OCI-LY3 (cell line): ENCODE results near the gene RBFOX1.

Experiments used
- H2AFZ ChIP-seq: fragments of 200-600, 300-600 bp; shearing (Covaris generic); 2 replicates; pipeline ENCODE4 v1.6.0; 2014; ENCODE audit warnings: antibody characterized with exemption, low read depth, low read length
- H3K27ac ChIP-seq: fragments of 200-600, 300-600 bp; sonication (generic); 2 replicates; pipeline ENCODE4 v1.5.1; 2014; ENCODE audit warnings: mild to moderate bottlenecking, low read length, moderate library complexity, mixed read lengths
- H3K27me3 ChIP-seq: fragments of 200-600, 300-600 bp; sonication (generic); 2 replicates; pipeline ENCODE4 v1.6.1; 2014; ENCODE audit warnings: low read depth, low read length, mixed read lengths
- H3K36me3 ChIP-seq: fragments of 200-600, 300-600 bp; sonication (generic); replicated peaks from 2 replicates; pipeline ENCODE3; 2014; ENCODE audit warnings: low read depth, low read length, mixed read lengths
- H3K4me1 ChIP-seq: fragments of 300-600, 200-600 bp; sonication (generic); 2 replicates; pipeline ENCODE4 v1.6.1; 2014; ENCODE audit warnings: low read length, mixed read lengths
- H3K4me2 ChIP-seq: fragments of 200-600, 300-600 bp; sonication (generic); 2 replicates; pipeline ENCODE4 v1.6.1; 2014; ENCODE audit warnings: low read length, mixed read lengths
- H3K4me3 ChIP-seq: fragments of 300-600, 200-600 bp; sonication (generic); 2 replicates; pipeline ENCODE4 v1.5.1; 2014; ENCODE audit warnings: antibody characterized with exemption, mild to moderate bottlenecking, low read length, moderate library complexity
- H3K79me2 ChIP-seq: fragments of 300-600, 200-600 bp; shearing (Covaris generic); 2 replicates; pipeline ENCODE4 v1.6.1; 2014; ENCODE audit warnings: mild to moderate bottlenecking, low read length, mixed read lengths
- H3K9ac ChIP-seq: fragments of 300-600, 200-600 bp; shearing (Covaris generic); 2 replicates; pipeline ENCODE4 v1.6.0; 2014; ENCODE audit warnings: mild to moderate bottlenecking, low read length, moderate library complexity
- H3K9me3 ChIP-seq: fragments of 200-600, 300-600 bp; shearing (Covaris generic); 2 replicates; pipeline ENCODE4 v1.6.1; 2014; ENCODE audit warnings: low read length, mixed read lengths; ENCODE audit not compliant: insufficient read depth
- H4K20me1 ChIP-seq: fragments of 200-600, 300-600 bp; sonication (generic); 2 replicates; pipeline ENCODE4 v1.6.1; 2016; ENCODE audit warnings: low read length, mixed read lengths; ENCODE audit not compliant: insufficient read depth
- EZH2phosphoT487 ChIP-seq: fragments of 200-600 bp; shearing (Covaris generic); IDR thresholded peaks from 2 replicates; pipeline ENCODE4 v1.6.1; 2018; ENCODE audit warnings: antibody characterized with exemption, mixed run types, low read depth
- TF ChIP-seq, protein P1 (sequence below): fragments of 200-600, 300-600 bp; sonication (generic); IDR thresholded peaks from 2 replicates; pipeline ENCODE4 v1.5.1; 2014; ENCODE audit warnings: antibody characterized with exemption, low read length, low read depth

RBFOX1 gene

DNA sequence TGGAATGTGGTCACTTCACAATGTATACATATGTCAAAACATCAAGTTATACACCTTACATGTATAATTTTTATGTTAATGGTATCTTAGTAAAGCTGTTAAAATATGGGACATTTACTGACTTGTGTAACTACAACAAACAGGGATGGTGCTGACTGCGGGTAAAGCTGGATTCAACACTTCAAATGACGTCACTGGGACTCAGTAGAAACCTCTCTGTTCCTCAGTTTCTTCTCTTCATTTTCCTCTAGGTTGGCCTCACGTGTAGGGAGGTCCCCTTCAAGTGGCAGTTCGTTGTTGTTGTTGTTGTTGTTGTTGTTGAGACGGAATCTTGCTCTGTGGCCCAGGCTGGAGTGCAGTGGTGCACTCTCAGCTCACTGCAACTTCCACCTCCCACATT is 182.9 kb downstream of the RBFOX1 start:
- H3K36me3 ChIP-seq, result no peaks in the 10 kb centered on the region
- H3K27ac ChIP-seq, result no peak overlapping the region
- H2AFZ ChIP-seq, result no peak overlapping the region
- TF ChIP-seq, protein P1, sequence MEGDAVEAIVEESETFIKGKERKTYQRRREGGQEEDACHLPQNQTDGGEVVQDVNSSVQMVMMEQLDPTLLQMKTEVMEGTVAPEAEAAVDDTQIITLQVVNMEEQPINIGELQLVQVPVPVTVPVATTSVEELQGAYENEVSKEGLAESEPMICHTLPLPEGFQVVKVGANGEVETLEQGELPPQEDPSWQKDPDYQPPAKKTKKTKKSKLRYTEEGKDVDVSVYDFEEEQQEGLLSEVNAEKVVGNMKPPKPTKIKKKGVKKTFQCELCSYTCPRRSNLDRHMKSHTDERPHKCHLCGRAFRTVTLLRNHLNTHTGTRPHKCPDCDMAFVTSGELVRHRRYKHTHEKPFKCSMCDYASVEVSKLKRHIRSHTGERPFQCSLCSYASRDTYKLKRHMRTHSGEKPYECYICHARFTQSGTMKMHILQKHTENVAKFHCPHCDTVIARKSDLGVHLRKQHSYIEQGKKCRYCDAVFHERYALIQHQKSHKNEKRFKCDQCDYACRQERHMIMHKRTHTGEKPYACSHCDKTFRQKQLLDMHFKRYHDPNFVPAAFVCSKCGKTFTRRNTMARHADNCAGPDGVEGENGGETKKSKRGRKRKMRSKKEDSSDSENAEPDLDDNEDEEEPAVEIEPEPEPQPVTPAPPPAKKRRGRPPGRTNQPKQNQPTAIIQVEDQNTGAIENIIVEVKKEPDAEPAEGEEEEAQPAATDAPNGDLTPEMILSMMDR, result no peak
- no peak for TF ChIP-seq EZH2phosphoT487
- H3K4me2 ChIP-seq, result no peak overlapping the region
- H3K9me3 ChIP-seq, result no peaks in the 10 kb centered on the region
- H3K79me2 ChIP-seq, result no peaks in the 10 kb centered on the region
- H4K20me1 ChIP-seq, result no peaks in the 10 kb centered on the region
- no peak overlapping the region for H3K9ac ChIP-seq
- H3K27me3 ChIP-seq, result no peaks in the 10 kb centered on the region
- H3K4me1 ChIP-seq, result peaks cover 11% of the 10 kb centered on the region; the same call in 1 of the 2 replicates
- no peak overlapping the region for H3K4me3 ChIP-seq

DNA sequence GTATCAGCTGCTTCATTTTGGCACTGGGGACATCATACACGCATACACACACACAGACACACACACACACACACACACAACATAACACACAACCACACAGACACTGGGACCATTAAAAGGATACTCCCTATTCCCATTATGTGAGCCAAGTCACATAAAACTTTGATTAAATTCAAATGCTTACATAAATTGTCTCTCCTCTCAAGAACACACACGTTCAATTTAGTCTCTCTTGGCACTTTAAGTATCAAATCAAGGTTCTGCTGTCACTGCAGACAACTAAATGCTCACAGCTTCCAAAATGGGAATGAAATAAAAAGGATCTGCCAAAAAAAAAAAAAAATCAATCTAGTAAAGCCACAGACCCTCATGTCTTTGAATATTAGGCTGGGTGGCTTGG is 184.9 kb downstream of the RBFOX1 start:
- Histone ChIP-seq H3K4me3 (no peak overlapping the region), H3K79me2 (no peaks in the 10 kb centered on the region), H2AFZ (no peak overlapping the region), H3K27me3 (peaks cover 14% of the 10 kb centered on the region; the same call in 1 of the 2 replicates), H3K27ac (no peak overlapping the region), H3K36me3 (no peaks in the 10 kb centered on the region), H3K9ac (no peak overlapping the region), H3K4me1 (peaks cover 5% of the 10 kb centered on the region; the same call in 1 of the 2 replicates), H4K20me1 (no peaks in the 10 kb centered on the region), H3K4me2 (no peak overlapping the region), H3K9me3 (no peaks in the 10 kb centered on the region)
- TF ChIP-seq EZH2phosphoT487, result no peak
- TF ChIP-seq, protein P1, result no peak

DNA sequence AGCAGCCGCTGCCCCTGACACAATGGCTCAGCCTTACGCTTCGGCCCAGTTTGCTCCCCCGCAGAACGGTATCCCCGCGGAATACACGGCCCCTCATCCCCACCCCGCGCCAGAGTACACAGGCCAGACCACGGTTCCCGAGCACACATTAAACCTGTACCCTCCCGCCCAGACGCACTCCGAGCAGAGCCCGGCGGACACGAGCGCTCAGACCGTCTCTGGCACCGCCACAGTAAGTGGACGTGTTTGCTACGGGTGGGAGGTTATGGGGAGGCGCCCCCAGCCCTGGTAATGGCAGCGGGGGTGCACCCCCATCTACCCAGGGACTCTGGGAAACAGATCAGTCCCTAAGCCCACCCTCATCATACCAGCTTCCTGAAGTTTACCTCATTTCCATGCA is 185.5 kb downstream of the RBFOX1 start:
- Histone ChIP-seq H3K4me2 (no peak overlapping the region), H3K36me3 (no peaks in the 10 kb centered on the region), H3K27me3 (peaks cover 17% of the 10 kb centered on the region; the same call in 1 of the 2 replicates), H3K27ac (no peak overlapping the region), H4K20me1 (no peaks in the 10 kb centered on the region), H3K9me3 (no peaks in the 10 kb centered on the region), H3K79me2 (no peaks in the 10 kb centered on the region), H2AFZ (no peak overlapping the region), H3K9ac (no peak overlapping the region), H3K4me1 (peaks cover 5% of the 10 kb centered on the region; the same call in 1 of the 2 replicates), H3K4me3 (no peak overlapping the region)
- no peak for TF ChIP-seq EZH2phosphoT487
- TF ChIP-seq, protein P1, result no peak

DNA sequence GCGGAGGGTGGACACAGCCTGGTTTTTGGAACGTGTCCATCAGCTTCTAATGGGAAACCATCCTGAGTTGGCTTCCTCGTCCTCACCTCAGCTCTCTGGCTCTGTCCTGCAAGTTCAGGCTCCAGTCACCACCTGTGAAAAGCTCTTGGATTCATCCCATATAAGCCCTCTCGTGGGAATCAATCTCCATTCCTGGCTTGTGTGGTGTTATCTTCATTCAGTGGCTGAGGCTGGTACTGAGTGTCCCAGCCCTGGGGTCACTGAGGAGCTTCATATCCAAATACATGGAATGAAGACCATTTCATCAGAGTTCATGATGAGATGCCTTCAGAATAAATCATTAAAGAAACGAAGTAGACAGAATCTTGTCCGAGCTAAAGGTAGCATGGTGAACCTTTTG is 189.2 kb downstream of the RBFOX1 start:
- no peaks in the 10 kb centered on the region for H4K20me1 ChIP-seq
- no peak for TF ChIP-seq EZH2phosphoT487
- TF ChIP-seq, protein P1, result no peak
- no peaks in the 10 kb centered on the region for H3K9me3 ChIP-seq
- peaks cover 3% of the 10 kb centered on the region for H3K36me3 ChIP-seq
- peaks cover 23% of the 10 kb centered on the region for H3K27me3 ChIP-seq
- no peak overlapping the region for H3K9ac ChIP-seq
- H3K4me3 ChIP-seq, result no peak overlapping the region
- H3K4me2 ChIP-seq, result no peak overlapping the region
- H2AFZ ChIP-seq, result no peak overlapping the region
- H3K79me2 ChIP-seq, result no peaks in the 10 kb centered on the region
- no peaks in the 10 kb centered on the region for H3K4me1 ChIP-seq
- no peak overlapping the region for H3K27ac ChIP-seq
